NCI-H226 (cell line): Measurements from ENCODE around the gene SOCS6.
"Not testable (repeated sequence)": the region's sequence is repeated elsewhere in the genome, so short reads cannot be mapped to it uniquely, and the experiment has no call there.

Experiments used
- DNase-seq: peaks from one replicate; pipeline ENCODE4 v3.0.0-alpha.2; 2015

Gene SOCS6

GRCh38 chr18:70288851-70289328 is at the start of gene SOCS6:
SOCS6 (plus strand) TSS chr18:70289045; CDS start chr18:70324669, 35,624 bp downstream.
- peak; percentile 45 for DNase-seq

- DNase-seq, result no peak
These were observed 45.5 kb upstream of the SOCS6 start for GRCh38 chr18:70243131-70243929.

GRCh38 chr18:70246061-70246466 is 42.8 kb upstream of the SOCS6 start:
- no peak for DNase-seq

GRCh38 chr18:70249118-70249517 is 39.7 kb upstream of the SOCS6 start:
- no peak for DNase-seq

- not testable (repeated sequence) for DNase-seq
These were observed 39.0 kb upstream of the SOCS6 start for GRCh38 chr18:70249861-70250260.

GRCh38 chr18:70250781-70251180 is 38.1 kb upstream of the SOCS6 start:
- no peak for DNase-seq

GRCh38 chr18:70256184-70256583 is 32.7 kb upstream of the SOCS6 start:
- no peak for DNase-seq

GRCh38 chr18:70256994-70257393 is 31.9 kb upstream of the SOCS6 start:
- no peak for DNase-seq

- no peak for DNase-seq
These were observed 30.6 kb upstream of the SOCS6 start for GRCh38 chr18:70258243-70258642.

GRCh38 chr18:70260683-70261082 is 28.2 kb upstream of the SOCS6 start:
- DNase-seq, result no peak

GRCh38 chr18:70261141-70261788 is 27.6 kb upstream of the SOCS6 start:
- no peak for DNase-seq

GRCh38 chr18:70263336-70263735 is 25.5 kb upstream of the SOCS6 start:
- no peak for DNase-seq

- no peak for DNase-seq
These were observed 17.1 kb upstream of the SOCS6 start for GRCh38 chr18:70271742-70272141.

GRCh38 chr18:70273021-70273420 is 15.8 kb upstream of the SOCS6 start:
- no peak for DNase-seq

- no peak for DNase-seq
These were observed 12.2 kb upstream of the SOCS6 start for GRCh38 chr18:70276416-70277191.

GRCh38 chr18:70279470-70279869 is 9.4 kb upstream of the SOCS6 start:
- no peak for DNase-seq

GRCh38 chr18:70280007-70280925 is 8.6 kb upstream of the SOCS6 start:
- peak; percentile 83 for DNase-seq

- DNase-seq, result no peak
These were observed 3.7 kb upstream of the SOCS6 start for GRCh38 chr18:70284976-70285620.

GRCh38 chr18:70287731-70288130 is 1.1 kb upstream of the SOCS6 start:
- DNase-seq, result no peak

- no peak for DNase-seq
These were observed 534 bp upstream of the SOCS6 start for GRCh38 chr18:70288171-70288850.
